ENCODE results near the gene OR8D2.
"Not testable (repeated sequence)": the region's sequence is repeated elsewhere in the genome, so short reads cannot be mapped to it uniquely, and the experiment has no call there.

The OR8D2 gene

GRCh38 chr11:124277207-124277606 is 42.8 kb downstream of the OR8D2 start:
- no peak overlapping the region for H3K27ac ChIP-seq
- no peaks in the 10 kb centered on the region for H3K27me3 ChIP-seq
- no peak overlapping the region for H3K9ac ChIP-seq
- peaks cover 10 to 26% (median 17%) of the 10 kb centered on the region in 10 experiments; a peak in 17 of 20 replicates for H3K4me1 ChIP-seq
- no peaks in the 10 kb centered on the region for H3K36me3 ChIP-seq
- peak overlapping the region in 10 of 11 experiments; percentile 3 to 55 (median 37); a peak in 17 of 22 replicates for H3K4me2 ChIP-seq
- no peak overlapping the region for H3K4me3 ChIP-seq
- no peak for TF ChIP-seq Cebpa-rat (IDR thresholded peaks at IDR 0.05)
- H3K9me3 ChIP-seq (replicated peaks in 1 of 11), result peaks cover 0 to 18% (median 8%) of the 10 kb centered on the region in 11 experiments; a peak in 13 of 22 replicates
- no peaks in the 10 kb centered on the region for H4K20me1 ChIP-seq

GRCh38 chr11:124276081-124276480 is 43.9 kb downstream of the OR8D2 start:
- Histone ChIP-seq H3K4me2 (peak overlapping the region; percentile 17 to 55 (median 38); a peak in 16 of 22 replicates), H3K9me3 (replicated peaks in 1 of 11) (peaks cover 0 to 7% (median 4%) of the 10 kb centered on the region in 11 experiments; a peak in 7 of 22 replicates), H3K36me3 (no peaks in the 10 kb centered on the region), H3K4me3 (no peak overlapping the region), H3K9ac (no peak overlapping the region), H4K20me1 (no peaks in the 10 kb centered on the region), H3K4me1 (peaks cover 10 to 26% (median 17%) of the 10 kb centered on the region in 10 experiments; a peak in 17 of 20 replicates), H3K27me3 (no peaks in the 10 kb centered on the region), H3K27ac (no peak overlapping the region)
- TF ChIP-seq Cebpa-rat (IDR thresholded peaks at IDR 0.05), result no peak

GRCh38 chr11:124274000-124274399 is 46.0 kb downstream of the OR8D2 start:
- no peaks in the 10 kb centered on the region for H3K27me3 ChIP-seq
- no peaks in the 10 kb centered on the region for H3K9me3 ChIP-seq (replicated peaks in 1 of 11)
- no peak overlapping the region for H3K27ac ChIP-seq
- TF ChIP-seq Cebpa-rat (IDR thresholded peaks at IDR 0.05), result no peak
- no peaks in the 10 kb centered on the region for H4K20me1 ChIP-seq
- no peak overlapping the region for H3K9ac ChIP-seq
- peaks cover 10 to 26% (median 17%) of the 10 kb centered on the region in 10 experiments; a peak in 17 of 20 replicates for H3K4me1 ChIP-seq
- H3K36me3 ChIP-seq, result no peaks in the 10 kb centered on the region
- no peak overlapping the region for H3K4me3 ChIP-seq
- no peak overlapping the region for H3K4me2 ChIP-seq

GRCh38 chr11:124270886-124271285 is 49.1 kb downstream of the OR8D2 start:
- not testable (repeated sequence) for H3K36me3 ChIP-seq; H4K20me1 ChIP-seq; H3K9me3 ChIP-seq (replicated peaks in 1 of 11); H3K4me3 ChIP-seq; H3K27me3 ChIP-seq; H3K4me2 ChIP-seq; H3K9ac ChIP-seq; H3K4me1 ChIP-seq; H3K27ac ChIP-seq

Measured in BLaER1 treated with 17β-estradiol and CSF1 and Interleukin-3, amounts not matched to agents 10 nM and 100 nM (cell line).